NCI-H345 treated with DMSO at 0.1 percent for 48 hours (cell line): ENCODE results near the gene UBXN1.
"Not testable (repeated sequence)": the region's sequence is repeated elsewhere in the genome, so short reads cannot be mapped to it uniquely, and the experiment has no call there.

Experiments
- DNase-seq: peaks from one replicate; lab custom pipeline; 2025; ENCODE audit not compliant: unreplicated experiment; lab: John Stamatoyannopoulos, UW

The UBXN1 gene

DNA sequence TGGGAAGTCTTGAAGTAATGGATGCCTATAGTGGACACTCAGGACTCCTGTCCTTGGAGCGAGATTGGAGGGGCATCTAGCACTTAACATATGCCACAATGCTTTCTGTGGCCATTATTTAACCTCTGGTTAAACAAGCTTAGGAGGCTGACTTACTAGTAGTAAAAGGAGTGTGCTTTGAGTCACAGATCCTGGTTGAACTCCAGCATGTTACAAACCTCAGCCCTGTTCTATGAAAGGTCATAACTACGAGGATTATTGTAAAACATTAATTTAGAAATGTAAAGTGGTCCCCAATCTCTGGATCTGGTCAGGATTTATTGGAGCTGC, 5.7 kb downstream of the UBXN1 start:
- DNase-seq: no peak

GRCh38 chr11:62671608-62672389, 7.1 kb downstream of the UBXN1 start, which contains the start of the genes LBHD1 and UQCC3:
TSS of gene LBHD1 (minus strand) at chr11:62672267. CDS start at chr11:62670031, 2,236 bp downstream.
TSS of gene UQCC3 (plus strand) at chr11:62671673. CDS start at chr11:62671746, 73 bp downstream.
- peak; percentile 69 for DNase-seq

DNA sequence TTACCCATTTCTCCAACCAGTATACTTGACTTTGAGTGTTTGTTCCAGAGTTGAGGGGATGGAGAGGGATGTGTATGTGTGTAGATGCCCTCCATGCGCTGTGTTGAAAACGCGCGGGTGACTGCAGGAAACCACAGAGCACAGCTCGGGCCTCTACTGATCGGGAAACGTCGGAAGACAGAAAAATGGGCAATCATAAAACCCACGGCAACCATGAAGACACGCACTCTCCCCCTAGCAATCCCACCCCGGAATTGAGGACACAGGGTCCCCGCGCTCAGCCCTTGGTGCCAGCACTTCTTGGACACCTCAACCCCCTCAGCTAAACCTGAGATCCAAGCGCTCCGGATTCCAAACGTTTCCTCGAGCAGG, 7.7 kb downstream of the UBXN1 start:
- no peak for DNase-seq

- no peak for DNase-seq
These were observed 9.3 kb downstream of the UBXN1 start for GRCh38 chr11:62669420-62670161.

DNA sequence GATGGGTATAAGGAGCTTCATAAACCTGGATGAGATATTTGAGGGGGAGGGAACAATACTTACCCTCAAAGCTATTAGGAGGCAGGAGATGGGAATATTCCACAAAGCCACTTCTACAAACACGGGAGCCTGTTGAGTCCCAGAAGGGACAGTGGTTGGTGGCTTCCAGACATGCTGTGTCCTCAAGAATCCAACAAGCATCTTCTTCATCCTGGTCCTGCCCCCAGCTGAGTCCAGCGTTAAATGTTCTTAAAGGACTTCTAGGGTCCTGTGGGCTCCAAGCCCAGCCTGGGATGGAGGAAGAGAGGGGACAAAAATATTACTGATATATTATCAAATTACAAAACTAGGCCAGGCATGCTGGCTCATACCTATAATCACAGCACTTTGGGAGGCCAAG, 11.4 kb downstream of the UBXN1 start:
- no peak for DNase-seq

GRCh38 chr11:62666259-62666926, 12.5 kb downstream of the UBXN1 start:
- no peak for DNase-seq

- no peak for DNase-seq
These were observed 13.1 kb downstream of the UBXN1 start for GRCh38 chr11:62665599-62666258.

- peak; percentile 74 for DNase-seq
These were observed 13.7 kb downstream of the UBXN1 start, which contains the start of the genes C11orf98 and CSKMT for GRCh38 chr11:62665075-62665598. TSS of gene C11orf98 (minus strand) at chr11:62665210. CDS start at chr11:62665169, 41 bp downstream. TSS of gene CSKMT (plus strand) at chr11:62665312. CDS start at chr11:62665880, 568 bp downstream.

GRCh38 chr11:62664405-62665074, 14.3 kb downstream of the UBXN1 start:
- DNase-seq: peak; percentile 72

- no peak for DNase-seq
These were observed 22.0 kb downstream of the UBXN1 start for GRCh38 chr11:62656796-62657429.

DNA sequence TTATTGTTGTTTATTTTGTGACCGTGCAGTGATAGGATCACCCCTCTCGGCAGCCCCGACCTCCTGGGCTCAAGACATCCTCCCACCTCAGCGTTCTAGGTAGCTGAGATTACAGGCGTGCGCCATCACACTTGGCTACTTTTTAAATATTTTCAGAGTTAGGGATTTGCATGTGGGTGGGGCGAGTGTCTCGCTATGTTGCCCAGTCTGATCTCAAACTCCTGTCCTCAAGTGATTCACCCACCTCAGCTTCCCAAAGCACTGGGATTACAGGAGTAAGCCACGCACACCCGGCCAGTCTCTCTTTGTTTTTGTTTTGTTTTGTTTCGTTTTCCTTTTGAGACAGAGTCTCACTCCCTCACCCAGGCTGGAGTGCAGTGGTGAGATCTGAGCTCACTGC, 24.6 kb downstream of the UBXN1 start:
- DNase-seq: no peak

GRCh38 chr11:62652161-62653006, 26.5 kb downstream of the UBXN1 start:
- no peak for DNase-seq

DNA sequence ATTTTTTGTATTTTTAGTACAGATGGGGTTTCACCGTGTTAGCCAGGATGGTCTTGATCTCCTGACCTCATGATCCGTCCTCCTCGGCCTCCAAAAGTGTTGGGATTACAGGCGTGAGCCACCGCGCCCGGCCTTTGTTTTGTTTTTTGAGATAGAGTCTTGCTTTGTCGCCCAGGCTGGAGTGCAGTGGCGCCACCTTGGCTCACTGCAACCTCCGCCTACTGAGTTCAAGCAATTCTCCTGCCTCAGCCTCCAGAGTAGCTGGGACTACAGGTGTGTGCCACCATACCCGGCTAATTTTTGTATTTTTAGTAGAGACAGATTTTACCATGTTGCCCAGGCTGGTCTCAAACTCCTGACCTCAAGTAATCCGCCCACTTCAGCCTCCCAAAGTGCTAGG, 28.6 kb downstream of the UBXN1 start:
- DNase-seq: not testable (repeated sequence)

DNA sequence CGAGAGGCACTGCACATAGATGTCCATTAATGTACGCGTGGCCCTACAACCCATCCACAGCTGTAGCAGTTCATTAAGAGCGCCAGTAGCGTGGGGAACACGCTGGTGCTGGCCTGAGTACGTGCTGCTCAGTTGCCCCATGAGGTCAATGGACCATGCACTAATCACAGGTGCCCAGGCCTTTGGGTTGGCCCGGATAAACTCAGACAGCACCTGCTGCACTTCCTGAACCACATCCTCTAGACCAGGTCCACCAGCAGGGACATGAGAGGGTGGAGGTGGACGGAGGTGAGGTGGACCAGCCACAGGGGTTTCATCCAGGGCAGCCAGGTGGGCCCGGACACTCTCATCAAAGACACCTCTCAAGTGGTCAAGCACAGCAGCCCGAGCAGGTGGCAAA, 29.4 kb downstream of the UBXN1 start:
- no peak for DNase-seq

DNA sequence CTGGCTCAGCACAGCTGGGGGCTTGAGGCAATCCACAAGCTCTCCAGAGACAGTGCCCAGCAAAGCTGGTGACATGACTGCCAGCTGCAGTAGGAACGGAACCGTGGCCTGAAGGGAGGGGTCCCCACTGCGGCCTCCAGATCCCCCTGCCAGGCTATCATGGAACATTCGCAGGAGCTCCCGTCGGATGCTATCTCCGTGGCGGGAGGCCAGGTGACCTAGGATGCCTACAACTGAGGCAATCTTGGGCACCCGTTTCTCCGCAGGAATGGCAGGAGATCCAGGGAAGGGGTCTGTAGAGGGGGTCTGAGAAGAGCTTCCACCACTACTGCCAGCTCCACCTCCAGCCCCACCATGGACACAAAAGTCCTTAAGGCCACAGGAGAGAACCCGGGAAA, 29.9 kb downstream of the UBXN1 start:
- DNase-seq: no peak

DNA sequence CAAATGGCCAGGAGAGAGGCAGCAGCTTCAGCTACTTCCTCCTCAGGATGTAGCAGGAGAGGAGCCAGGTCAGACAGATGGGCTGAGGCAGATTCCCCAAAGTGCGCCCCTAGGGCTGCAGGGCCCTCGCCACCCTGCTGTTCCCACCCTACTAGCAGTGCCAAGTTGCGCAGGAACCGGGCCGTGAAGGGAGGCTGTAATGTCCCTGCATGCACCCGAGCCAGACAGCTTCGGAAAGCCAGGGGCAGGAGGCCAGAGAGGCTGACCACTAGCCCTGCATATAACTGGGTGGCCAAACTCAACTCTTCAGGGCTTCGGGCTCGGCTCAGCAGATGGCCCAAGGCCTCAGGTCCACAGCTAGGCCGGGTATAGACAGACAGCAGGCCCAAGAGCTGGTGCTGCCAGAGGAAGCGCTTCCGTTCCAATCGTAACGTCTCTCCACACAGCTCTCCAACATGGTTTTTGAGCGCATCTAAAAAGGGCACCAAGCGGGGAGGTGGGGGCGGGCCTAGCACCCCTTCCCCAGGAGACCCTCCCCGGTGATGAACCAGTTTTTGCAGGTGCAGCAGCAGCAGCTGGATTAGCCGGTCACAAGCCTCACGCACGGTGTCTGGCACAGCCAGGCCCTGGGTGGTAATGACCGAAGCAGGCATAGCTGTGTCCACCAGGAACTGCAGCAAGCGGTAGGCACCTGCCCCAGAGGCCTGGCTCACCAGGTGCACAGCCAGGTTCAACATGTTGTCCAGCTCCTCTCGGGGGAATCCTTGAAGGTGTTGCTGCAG, 30.5 kb downstream of the UBXN1 start:
- no peak for DNase-seq

DNA sequence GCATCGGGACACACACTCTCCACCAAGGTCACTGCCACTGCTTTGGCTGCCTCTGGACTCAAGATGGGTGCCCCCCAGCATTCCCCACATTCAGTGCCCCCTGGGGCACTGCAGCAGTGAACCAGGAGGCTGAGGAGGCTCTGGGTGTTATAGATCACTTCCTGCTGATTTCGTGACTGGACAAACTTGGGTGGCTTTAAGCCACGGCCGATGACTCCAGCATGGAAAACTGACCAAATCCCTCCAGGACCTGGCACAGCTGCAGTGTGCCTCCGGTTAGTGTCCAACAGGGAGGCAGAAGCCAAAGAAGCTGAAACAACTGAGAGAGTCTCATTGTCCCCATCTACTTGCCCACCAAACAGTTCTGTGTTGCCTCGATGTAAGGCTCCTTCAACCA, 31.3 kb downstream of the UBXN1 start:
- DNase-seq: no peak
